GM18511 (cell line): ENCODE results near the gene TMEM184B.
"Not testable (repeated sequence)": the region's sequence is repeated elsewhere in the genome, so short reads cannot be mapped to it uniquely, and the experiment has no call there.

Source experiments
- ATAC-seq: cut with Tn5 transposase; IDR thresholded peaks from one replicate; pipeline ENCODE4 v1.9.1; 2021; ENCODE audit warnings: mild to moderate bottlenecking, moderate library complexity; ENCODE audit not compliant: unreplicated experiment

TMEM184B gene

DNA sequence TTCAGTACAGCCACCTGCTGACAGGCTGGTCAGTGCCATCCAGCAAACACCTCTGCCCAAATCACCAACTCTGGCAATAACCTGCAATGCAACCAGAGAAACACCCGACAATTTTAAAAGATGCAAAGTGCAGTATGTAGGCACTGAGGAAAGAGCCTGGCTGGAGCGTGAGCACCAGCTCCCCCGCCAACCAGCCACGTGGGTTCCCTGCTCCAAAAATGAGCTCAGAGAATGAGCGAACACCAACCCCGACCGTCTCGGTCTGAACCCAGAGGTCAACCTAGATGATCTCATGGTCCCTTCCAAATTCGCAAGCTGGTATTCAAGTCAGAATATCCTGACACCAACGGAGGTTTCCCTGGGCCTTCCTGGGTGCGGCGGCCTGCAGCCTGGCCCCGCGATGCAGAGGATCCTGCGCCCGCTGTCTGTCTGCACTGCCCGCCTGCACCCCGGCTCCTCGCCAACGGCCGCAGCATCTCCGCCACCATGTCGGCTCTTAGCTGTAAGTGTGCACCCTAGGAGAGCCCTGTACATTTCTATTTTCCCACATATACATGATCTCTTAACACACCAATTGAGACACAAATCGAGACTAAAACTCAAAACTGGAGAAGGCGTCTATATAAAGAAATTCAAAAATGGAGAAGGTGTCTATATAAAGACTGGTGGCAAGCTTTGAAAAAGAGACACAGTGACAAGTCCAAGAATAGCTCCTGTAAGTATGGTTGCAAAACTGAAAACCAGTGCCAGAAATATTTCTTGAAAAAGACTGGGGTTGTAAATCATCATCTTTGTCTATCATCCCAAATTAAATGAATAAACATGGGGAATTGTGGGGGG, 22.8 kb downstream of the TMEM184B start:
- no peak for ATAC-seq

GRCh38 chr22:38249301-38249700, 23.5 kb downstream of the TMEM184B start:
- no peak for ATAC-seq

DNA sequence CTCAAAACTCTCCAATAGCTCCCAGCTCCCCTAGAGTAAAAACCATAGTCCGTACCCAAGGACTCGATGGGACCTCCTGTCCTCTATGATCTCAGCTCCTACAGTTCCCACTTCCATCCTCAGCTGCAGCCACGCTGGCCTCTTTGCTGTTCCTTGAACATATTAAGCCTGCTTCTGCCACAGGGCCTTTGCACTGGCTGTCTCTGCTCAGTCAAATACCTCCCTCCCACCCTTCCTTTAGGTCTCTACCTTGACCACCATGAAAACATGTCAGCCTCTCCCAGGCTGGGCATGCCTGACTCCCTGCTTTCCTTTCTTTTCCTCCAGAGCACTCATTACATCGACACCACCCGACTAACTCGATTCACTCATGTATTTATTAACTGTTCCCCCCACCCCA, 24.5 kb downstream of the TMEM184B start:
- ATAC-seq: no peak

DNA sequence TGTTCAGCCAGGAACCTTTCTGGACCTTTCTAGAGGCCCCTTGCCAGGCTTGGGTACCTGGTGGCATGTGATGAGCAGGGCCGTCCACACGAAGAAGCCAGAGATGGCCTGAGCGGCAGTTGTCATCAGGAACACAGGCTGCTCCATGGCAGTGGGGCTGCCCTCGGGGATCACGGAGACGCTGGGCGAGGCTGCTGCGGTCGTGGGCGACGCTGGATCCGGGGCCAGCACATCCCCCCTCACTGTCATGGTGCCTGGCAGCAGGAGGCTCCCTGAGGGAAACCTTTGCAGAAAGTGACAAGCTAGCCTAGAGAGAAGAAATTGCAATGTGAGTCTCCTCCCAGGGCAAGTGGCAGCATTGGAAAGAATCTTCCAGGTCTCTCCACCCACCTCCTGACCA, 25.1 kb downstream of the TMEM184B start:
- no peak for ATAC-seq

DNA sequence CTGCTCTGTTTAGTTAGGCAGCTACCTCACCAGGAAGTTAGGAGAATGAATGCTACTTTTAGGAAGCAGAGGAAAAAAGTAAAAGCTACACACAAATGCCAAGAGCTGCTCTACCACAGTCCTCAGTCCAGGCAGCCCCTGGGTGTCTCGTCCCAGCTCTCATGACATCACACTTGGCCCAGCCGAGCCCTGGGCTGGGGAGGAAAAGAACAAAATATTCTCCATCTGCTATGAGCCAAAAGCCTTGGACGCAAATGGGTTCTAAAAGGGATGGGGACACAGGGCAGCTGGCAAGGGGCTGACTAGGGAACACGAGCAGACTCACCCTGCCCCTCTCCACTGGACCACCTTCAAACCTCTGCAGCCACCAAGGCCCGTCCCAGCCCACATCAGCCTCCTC, 26.1 kb downstream of the TMEM184B start:
- ATAC-seq: no peak

GRCh38 chr22:38246046-38246658, 26.7 kb downstream of the TMEM184B start:
- no peak for ATAC-seq

DNA sequence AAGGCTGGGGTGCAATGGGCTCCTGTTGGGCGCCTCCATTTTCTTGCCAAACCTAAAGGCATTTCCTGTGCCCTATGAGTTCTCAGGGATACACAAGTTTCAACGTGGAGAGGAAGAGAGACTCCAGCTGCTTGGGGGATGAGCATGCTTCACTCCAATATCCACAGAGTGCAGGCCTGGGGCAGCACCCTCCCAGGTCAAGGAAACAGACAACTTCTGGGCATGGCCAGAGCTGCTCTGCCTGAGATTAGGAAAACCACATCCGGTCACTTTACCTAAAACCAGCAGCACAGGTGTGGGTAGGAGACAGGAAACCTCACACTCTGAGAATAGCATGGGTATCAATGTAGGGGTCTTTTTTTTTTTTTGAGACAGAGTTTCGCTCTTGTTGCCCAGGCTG, 28.7 kb downstream of the TMEM184B start:
- no peak for ATAC-seq

GRCh38 chr22:38243007-38243765, 29.6 kb downstream of the TMEM184B start:
- no peak for ATAC-seq

DNA sequence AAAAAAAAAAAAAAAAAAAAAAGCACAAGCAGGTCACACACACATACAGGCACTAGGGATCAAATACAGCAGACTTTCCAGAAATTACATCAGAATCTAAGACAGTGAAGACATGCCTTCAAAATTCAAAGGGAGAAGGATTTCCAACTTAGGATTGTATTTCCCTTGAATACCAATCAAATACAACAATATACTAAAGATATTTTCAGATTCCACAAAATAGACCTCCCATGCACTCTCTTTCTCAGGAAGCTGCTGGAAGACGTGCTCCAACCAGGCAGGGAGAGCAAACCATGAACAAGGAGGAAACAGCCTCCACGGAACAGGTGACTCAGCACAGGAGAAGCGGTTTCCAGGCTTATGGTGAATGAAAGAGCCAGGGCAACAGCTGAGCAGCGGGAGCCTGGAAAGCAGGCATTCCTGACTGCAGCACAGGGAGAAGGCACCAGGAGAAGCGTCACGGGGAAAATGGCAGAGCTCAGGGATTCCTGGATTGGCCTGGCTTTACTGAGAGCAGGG, 32.0 kb downstream of the TMEM184B start:
- no peak for ATAC-seq

GRCh38 chr22:38239101-38239761, 33.6 kb downstream of the TMEM184B start:
- no peak for ATAC-seq

- no peak for ATAC-seq
Measured at GRCh38 chr22:38238519-38239071, 34.2 kb downstream of the TMEM184B start.

GRCh38 chr22:38236786-38237185, 36.0 kb downstream of the TMEM184B start:
- no peak for ATAC-seq

DNA sequence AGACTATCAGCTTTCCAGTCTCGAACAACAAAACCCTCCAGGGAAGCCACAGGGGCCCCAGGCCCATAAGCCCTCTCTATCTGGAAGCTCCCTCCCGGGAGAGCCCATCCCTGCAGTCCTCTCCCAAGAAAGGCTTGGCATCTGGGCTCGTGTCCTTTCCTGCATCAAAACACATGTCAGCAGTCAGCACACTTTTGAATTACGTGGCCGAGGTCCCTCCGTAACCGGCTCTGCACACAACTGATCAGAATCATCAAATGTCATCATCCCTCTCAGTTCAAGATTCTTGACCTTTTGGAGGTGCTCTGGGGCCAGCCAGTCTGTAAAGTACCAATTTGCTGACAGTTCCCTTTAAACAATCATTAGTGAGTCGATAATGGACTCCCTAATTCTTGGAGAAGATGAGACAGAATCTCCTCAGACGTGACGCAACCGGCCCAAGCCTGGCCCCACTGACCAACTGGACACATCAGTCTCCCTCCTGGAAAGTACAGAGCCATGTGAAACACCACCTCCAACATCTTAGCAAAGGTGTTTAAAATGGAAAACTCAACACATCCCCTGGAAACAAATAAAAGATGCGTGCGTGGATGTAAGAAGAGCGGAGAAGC, 37.5 kb downstream of the TMEM184B start:
- no peak for ATAC-seq

DNA sequence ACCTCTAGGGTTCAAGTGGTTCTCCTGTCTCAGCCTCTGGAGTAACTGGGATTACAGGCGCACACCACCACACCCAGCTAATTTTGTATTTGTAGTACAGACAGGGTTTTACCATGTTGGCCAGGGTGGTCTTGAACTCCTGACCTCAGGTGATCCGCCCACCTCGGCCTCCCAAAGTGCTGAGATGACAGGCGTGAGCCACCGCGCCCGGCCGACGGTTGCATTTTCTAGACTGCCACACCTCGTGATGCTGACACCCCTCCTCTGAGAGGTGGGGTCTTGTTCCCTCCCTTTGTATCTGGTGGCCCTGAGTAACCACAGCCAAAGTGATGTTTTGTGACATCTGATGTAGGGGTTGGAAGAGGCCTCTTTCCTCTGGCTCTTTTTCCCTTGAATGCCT, 39.0 kb downstream of the TMEM184B start:
- not testable (repeated sequence) for ATAC-seq

GRCh38 chr22:38233427-38233826, 39.4 kb downstream of the TMEM184B start:
- no peak for ATAC-seq

GRCh38 chr22:38232196-38232595, 40.6 kb downstream of the TMEM184B start:
- no peak for ATAC-seq

DNA sequence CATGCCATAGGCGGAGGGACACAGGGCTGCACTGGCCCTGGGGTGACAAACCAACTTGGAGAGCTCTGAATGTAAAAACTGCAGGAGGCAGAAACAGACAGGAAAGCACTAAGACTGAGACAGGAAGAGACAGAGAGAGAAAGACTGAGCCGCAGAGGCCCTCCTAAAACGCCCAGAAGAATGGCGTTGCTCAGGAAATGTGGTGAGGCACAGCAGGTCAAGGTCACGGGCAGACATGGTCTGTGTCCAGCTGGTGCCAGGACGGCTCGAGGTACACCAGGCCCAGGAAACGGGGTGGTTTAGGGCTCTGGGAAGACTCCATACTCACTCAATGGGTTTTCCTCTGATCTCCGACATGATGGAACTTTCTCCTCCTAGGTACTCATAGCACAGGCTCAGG, 41.9 kb downstream of the TMEM184B start:
- ATAC-seq: no peak

DNA sequence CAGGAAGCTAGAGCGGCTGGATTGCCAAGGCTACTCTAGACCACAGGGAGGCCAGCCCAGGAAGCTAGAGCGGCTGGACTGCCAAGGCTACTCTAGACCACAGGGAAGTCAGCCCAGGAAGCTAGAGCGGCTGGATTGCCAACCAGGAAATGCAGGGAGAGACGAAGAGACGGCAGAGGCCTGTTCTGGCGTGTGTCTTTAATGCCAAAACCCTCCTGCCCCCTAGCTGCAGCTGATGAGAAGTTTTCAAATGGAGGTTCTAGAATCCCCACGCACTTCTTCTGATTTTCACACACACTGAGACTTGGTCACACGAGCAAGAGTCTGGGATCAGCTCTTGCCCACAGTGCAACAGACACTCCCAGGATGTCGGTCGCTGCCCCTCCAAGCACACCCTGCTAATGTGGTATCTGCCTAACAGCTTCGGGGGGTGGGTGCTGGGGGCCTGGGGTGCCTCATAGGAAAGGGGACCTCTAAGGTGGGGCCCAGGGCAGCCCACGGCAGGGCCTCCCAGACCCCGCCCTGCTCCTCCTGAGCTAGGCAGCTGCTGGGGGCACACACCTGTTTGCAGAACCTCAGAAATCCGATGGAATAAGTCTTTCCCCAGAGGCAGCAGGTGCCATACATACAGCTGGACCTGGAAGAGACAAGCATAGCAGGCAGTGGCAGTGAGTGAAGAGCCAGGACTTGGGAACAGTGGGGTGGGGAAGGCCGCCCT, 42.5 kb downstream of the TMEM184B start:
- ATAC-seq: no peak

DNA sequence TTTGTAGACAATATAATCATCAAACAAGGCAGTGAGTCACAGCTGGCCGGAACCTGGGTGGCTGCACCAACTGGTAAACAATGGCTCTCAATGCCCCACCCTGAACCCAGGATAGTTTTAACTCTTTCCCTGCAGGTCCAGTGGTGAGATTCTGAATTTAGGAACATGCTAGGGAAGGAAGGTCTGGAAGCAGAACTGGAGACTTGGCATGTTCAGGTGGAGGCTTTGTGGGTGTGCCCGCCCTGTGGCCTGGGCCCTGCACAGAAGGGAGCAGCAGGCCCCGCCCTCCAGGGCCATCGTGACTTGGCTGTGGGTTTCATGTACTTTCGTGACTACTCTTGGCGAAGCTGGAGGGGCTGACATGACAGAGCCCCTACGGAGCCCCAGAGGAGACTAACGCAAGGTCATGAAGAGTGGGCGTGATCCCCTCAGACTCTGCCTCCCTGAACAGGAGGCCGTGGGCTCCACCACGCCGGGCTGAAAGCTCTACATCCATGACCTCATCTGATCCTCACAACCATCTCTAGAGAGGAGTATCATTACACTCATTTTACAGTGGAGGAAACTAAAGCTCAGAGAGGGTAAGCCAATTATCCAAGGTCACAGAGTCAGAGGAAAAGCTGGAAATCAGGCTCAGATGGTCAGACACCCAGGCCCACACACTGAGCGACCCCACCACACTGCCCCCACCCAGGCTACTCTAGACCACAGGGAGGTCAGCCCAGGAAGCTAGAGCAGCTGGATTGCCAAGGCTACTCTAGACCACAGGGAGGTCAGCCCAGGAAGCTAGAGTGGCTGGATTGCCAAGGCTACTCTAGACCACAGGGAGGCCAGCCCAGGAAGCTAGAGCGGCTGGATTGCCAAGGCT, 43.7 kb downstream of the TMEM184B start:
- ATAC-seq: no peak
